Limb (tissue), 2 donors: Measurements from ENCODE around the gene RBM42.
"Not testable (repeated sequence)": the region's sequence is repeated elsewhere in the genome, so short reads cannot be mapped to it uniquely, and the experiment has no call there.

Source experiments
- DNase-seq, 2 donors: peaks; one replicate each; pipeline ENCODE4 v3.0.0-alpha.2; 2016; ENCODE audit errors: extremely low spot score in 2 of 2

RBM42 gene

GRCh38 chr19:35648017-35648961 lies 19.5 kb downstream of the RBM42 start, which contains the start of gene COX6B1:
COX6B1 (plus strand) TSS chr19:35648323; CDS start chr19:35651244, 2,921 bp downstream.
- peak; percentile 90 to 98 for DNase-seq

- DNase-seq, result no peak
Observed at GRCh38 chr19:35650581-35650980, 21.7 kb downstream of the RBM42 start.

DNA sequence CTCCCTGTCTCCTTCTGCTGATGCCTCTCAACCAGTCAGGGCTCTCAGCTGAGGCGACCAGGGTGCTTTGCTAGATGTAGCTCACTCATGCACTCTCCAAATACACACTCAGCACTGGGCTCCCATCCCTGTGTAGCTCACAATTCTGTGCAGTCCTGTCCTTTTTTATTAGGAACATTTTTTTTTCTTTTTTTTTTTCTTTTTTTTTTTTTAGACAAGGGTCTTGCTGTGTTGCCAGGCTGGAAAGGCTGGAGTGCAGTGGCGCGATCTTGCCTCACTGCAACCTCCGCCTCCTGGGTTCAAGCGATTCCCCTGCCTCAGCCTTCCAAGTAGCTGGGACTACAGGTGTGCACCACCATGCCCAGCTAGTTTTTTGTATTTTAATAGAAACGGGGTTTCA lies 26.0 kb downstream of the RBM42 start:
- DNase-seq, result not testable (repeated sequence)

DNA sequence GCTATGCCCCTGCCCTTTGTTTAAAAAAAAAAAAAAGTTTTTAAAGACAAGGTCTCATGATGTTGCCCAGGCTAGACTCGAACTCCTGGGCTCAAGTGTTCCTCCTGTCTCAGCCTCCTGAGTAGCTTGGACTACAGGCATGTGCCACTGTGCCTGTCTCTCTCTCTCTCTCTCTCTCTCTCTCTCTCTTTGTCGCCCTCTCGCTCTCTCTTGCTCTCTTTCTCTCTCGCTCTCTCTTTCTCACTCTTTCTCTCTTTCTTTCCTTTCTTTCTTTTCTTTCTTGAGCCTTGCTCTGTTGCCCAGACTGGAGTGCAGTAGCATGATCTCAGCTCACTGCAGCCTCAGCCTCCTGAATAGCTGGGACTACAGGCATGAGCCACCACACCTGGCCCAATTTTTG lies 26.8 kb downstream of the RBM42 start:
- no peak for DNase-seq

DNA sequence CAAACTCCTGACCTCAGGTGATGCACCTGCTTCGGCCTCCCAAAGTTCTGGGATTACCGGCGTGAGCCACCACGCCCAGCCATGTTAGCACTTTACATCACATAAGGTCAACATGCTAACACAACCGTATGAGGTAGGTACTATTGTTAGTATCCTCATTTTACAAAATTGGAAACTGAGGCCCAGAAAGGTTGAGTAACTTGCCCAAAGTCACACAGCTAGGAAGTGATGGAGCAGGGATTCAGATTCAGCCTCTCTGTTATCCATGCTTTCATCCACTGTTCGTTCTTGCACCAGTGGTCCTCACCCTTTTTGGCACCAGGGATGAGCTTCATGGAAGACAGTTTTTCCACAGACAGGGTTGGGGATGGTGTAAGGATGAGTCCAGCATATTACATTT lies 27.9 kb downstream of the RBM42 start:
- DNase-seq, result no peak

DNA sequence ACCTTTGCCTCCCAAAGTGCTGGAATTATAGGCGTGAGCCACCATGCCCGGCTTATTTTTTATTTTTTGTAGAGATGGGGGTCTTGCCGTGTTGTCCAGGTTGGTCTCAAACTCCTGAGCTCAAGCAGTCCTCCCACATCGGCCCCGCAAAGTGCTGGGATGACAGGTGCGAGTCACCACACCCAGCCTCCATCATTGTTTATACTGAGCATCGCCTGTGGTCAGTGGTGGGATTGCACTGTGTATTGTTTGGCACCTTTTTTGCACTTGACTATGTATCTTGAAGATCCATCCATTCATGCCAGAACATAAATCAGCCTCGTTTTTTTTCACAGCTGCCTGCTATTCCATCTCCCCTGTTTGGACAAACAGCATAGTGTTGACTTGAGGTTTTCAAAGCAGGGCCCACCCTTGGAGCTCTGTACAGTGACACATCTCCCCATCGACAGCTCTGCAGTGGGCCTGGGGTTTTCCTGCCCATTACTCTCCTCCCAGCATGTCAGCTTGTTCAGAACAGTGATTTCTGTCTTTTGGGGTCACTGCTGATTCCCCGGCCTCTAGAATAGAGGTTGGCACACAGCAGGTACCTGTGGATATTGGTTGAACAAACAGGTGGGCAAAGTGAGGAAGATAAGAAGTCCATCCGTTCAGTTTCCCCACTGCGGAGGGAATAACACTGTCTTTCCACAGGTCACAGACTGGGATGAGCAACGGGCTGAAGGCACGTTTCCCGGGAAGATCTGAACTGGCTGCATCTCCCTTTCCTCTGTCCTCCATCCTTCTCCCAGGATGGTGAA lies 29.3 kb downstream of the RBM42 start:
- no peak for DNase-seq

GRCh38 chr19:35661995-35662340 lies 33.1 kb downstream of the RBM42 start:
- no peak for DNase-seq

GRCh38 chr19:35663981-35664380 lies 35.1 kb downstream of the RBM42 start:
- DNase-seq, result no peak

GRCh38 chr19:35665157-35665556 lies 36.3 kb downstream of the RBM42 start:
- DNase-seq, result no peak

DNA sequence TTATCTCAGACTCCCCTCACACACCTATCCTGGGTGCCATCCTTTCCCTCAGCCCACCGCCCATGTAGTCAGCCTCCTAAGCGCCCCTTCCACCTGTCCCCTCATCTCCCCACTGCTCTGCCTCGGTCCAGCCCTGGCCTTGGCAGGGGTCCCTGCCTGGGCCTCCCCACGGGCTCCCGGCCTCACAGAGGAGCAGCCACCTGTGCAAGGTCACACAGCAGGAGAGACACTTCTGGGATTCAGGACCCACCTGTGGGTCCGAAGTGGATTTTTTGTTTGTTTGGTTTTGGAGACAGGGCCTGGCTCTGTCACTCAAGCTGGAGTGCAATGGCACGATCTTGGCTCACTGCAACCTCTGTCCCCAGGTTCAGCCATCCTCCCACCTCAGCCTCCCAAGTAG lies 36.8 kb downstream of the RBM42 start:
- no peak for DNase-seq

- no peak for DNase-seq
Observed at GRCh38 chr19:35666251-35666913, 37.5 kb downstream of the RBM42 start, which contains the start of gene UPK1A. UPK1A (plus strand) TSS chr19:35666517; CDS start chr19:35666813, 296 bp downstream.

DNA sequence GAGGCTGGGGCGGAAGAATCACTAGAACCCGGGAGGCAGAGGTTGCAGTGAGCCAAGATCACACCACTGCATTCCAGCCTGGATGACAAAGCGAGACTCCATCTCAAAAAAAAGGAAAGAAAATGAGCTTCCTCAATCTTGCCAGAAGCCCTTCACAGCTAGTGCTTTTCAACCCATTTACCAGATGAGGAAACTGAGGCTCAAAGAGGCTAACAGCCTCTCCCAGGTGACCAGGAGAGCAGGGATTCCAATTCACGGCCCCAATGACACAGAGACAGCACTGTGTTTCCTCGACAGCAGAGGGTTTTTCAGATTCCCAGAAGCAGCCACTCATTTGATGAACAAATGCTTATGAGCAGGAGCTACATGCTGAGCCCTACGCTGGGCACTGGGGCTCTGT lies 40.7 kb downstream of the RBM42 start:
- DNase-seq, result no peak

- DNase-seq, result no peak
Observed at GRCh38 chr19:35669974-35670373, 41.1 kb downstream of the RBM42 start.

DNA sequence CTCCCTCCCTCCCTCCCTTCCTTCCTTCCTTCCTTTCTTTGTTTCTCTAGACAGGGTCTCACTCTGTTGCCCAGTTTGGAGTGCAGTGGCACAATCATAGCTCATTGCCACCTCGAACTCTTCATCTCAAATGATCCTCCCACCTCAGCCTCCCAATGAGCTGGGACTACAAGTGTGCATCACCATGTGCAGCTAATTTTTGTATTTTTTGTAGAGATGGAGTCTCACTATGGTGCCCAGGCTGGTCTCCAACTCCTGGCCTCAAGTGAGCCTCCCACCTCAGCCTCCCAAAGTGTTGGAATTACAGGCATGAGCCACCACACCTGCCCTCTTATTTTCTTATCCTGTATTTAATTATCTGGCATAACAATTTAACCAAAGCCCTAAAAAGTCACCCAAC lies 41.9 kb downstream of the RBM42 start:
- no peak for DNase-seq

GRCh38 chr19:35671818-35672217 lies 43.0 kb downstream of the RBM42 start:
- DNase-seq, result no peak

GRCh38 chr19:35673121-35673804 lies 44.4 kb downstream of the RBM42 start:
- no peak for DNase-seq

GRCh38 chr19:35675589-35676140 lies 46.8 kb downstream of the RBM42 start:
- no peak for DNase-seq
